Endodermal cell (in vitro differentiated cells): Measurements from ENCODE around the gene MYO15B. TPM values are rescaled to one million over a fixed set of nuclear protein-coding genes. Genes with fewer than 3 reads are reported as not detected.

ENCODE experiments used
- DNase-seq: peaks from one replicate; pipeline ENCODE4 v3.0.0-alpha.2; 2017
- H3K27ac ChIP-seq: 2 replicates; pipeline ENCODE4 v1.5.1; 2013; ENCODE audit warnings: mild to moderate bottlenecking, low read depth, low read length, moderate library complexity
- H3K27me3 ChIP-seq: 2 replicates; pipeline ENCODE4 v1.6.1; 2013; ENCODE audit warnings: mild to moderate bottlenecking, low read length, moderate library complexity; ENCODE audit not compliant: insufficient read depth, control insufficient read depth, poor library complexity, severe bottlenecking
- H3K36me3 ChIP-seq: 2 replicates; pipeline ENCODE4 v1.7.0; 2013; ENCODE audit warnings: mild to moderate bottlenecking, low read length, moderate library complexity; ENCODE audit not compliant: control insufficient read depth, insufficient read depth
- H3K4me1 ChIP-seq: one replicate; pipeline ENCODE4 v1.7.0; 2013; ENCODE audit warnings: low read length; ENCODE audit not compliant: control insufficient read depth, insufficient read depth
- H3K4me3 ChIP-seq: 2 replicates; pipeline ENCODE4 v1.5.1; 2013; ENCODE audit warnings: mild to moderate bottlenecking, low read length, moderate library complexity
- H3K9ac ChIP-seq: 2 replicates; pipeline ENCODE4 v1.6.1; 2013; ENCODE audit warnings: mild to moderate bottlenecking, low read length, moderate library complexity; ENCODE audit not compliant: poor library complexity, severe bottlenecking; ENCODE audit errors: extremely low read depth
- H3K9me3 ChIP-seq: 2 replicates; pipeline ENCODE4 v1.6.1; 2013; ENCODE audit warnings: mild to moderate bottlenecking, low read length, moderate library complexity; ENCODE audit not compliant: control insufficient read depth
- H3K27ac Mint-ChIP-seq: 2 replicates; pipeline ENCODE4 v1.8.0; 2020; ENCODE audit warnings: mixed read lengths
- H3K27me3 Mint-ChIP-seq: 2 replicates; pipeline ENCODE4 v1.8.0; 2021; ENCODE audit warnings: mild to moderate bottlenecking, mixed read lengths; ENCODE audit not compliant: insufficient read depth
- H3K36me3 Mint-ChIP-seq: 2 replicates; pipeline ENCODE4 v1.8.0; 2020; ENCODE audit warnings: low read depth, mixed read lengths
- H3K4me1 Mint-ChIP-seq: 2 replicates; pipeline ENCODE4 v1.8.0; 2020; ENCODE audit warnings: mixed read lengths
- H3K4me3 Mint-ChIP-seq: 2 replicates; pipeline ENCODE4 v1.8.0; 2020; ENCODE audit warnings: mild to moderate bottlenecking, moderate library complexity, mixed read lengths
- H3K9me3 Mint-ChIP-seq: 2 replicates; pipeline ENCODE4 v1.8.0; 2020; ENCODE audit warnings: mild to moderate bottlenecking, mixed read lengths
- WGBS, 2 experiments: methylation state at CpG; one replicate each; pipeline versions ENCODE4 v1.1.5 to v1.1.7; 2013; ENCODE audit warnings: missing lambda C conversion rate in 2 of 2, mixed read lengths in 1 of 2; ENCODE audit not compliant: insufficient coverage in 1 of 2, insufficient read length in 1 of 2; 5-methylcytosine and 5-hydroxymethylcytosine counted together
- total RNA-seq, 2 donors: library from RNA; stranded (reverse); fragmentation: NEBNext Ultra II Directional in 1 of 2; extraction: Animal tissue kit (Norgen Biotek cat#: 25700) in 1 of 2; gene quantifications; 2 replicates in 1 of 2; 3 replicates in 1 of 2; pipeline ENCODE4 v1.2.1, GENCODE V29; 2021
- TF ChIP-seq, protein P1 (sequence below): fragments of 200-600 bp; sonication (generic); conservative IDR thresholded peaks from 2 replicates; pipeline ENCODE4 v1.5.0; 2021; ENCODE audit warnings: antibody characterized with exemption, mild to moderate bottlenecking

MYO15B gene
- total RNA-seq, 2 donors from 2014 or later, result 89.0 to 123 TPM

DNA sequence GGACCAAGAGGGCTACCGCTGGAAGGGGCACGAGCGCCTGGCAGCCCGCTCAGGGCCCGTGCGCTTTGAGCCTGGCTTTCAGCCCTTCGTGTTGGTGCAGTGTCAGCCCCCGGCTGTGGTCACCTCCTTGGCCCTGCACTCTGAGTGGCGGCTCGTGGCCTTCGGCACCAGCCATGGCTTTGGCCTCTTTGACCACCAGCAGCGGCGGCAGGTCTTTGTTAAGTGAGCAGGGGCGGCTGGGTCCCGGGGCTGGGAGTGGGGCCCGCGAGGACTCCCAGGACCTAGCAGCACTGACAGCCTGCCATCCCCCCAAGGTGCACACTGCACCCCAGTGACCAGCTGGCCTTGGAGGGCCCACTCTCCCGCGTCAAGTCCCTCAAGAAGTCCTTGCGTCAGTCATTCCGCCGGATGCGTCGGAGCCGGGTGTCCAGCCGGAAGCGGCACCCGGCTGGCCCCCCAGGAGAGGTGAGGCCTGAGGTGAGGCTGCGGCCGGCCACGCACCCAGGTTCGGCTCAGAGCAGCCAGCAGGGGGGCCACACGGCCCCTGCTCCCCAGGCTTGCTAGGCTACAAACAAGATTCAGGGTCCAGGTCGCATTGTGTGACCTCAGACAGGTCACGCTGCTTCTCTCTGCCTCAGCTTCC lies 17.4 kb upstream of the MYO15B start:
- H3K27ac ChIP-seq, result no peak overlapping the region
- no peaks in the 10 kb centered on the region for H3K36me3 ChIP-seq
- no peak overlapping the region for H3K9ac ChIP-seq
- Mint-ChIP-seq H3K27ac (no peak overlapping the region), H3K36me3 (peaks cover 29% of the 10 kb centered on the region), H3K4me3 (no peak overlapping the region), H3K9me3 (no peaks in the 10 kb centered on the region), H3K27me3 (no peaks in the 10 kb centered on the region), H3K4me1 (no peaks in the 10 kb centered on the region)
- peak; percentile 51 for DNase-seq
- no peak overlapping the region for H3K4me3 ChIP-seq
- no peaks in the 10 kb centered on the region for H3K4me1 ChIP-seq
- TF ChIP-seq, protein P1, sequence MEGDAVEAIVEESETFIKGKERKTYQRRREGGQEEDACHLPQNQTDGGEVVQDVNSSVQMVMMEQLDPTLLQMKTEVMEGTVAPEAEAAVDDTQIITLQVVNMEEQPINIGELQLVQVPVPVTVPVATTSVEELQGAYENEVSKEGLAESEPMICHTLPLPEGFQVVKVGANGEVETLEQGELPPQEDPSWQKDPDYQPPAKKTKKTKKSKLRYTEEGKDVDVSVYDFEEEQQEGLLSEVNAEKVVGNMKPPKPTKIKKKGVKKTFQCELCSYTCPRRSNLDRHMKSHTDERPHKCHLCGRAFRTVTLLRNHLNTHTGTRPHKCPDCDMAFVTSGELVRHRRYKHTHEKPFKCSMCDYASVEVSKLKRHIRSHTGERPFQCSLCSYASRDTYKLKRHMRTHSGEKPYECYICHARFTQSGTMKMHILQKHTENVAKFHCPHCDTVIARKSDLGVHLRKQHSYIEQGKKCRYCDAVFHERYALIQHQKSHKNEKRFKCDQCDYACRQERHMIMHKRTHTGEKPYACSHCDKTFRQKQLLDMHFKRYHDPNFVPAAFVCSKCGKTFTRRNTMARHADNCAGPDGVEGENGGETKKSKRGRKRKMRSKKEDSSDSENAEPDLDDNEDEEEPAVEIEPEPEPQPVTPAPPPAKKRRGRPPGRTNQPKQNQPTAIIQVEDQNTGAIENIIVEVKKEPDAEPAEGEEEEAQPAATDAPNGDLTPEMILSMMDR, result no peak
- 93 to 96% methylated on average over 26 to 35 of the region's 35 CpGs for WGBS, 2 experiments
- no peaks in the 10 kb centered on the region for H3K9me3 ChIP-seq
- H3K27me3 ChIP-seq, result no peaks in the 10 kb centered on the region

DNA sequence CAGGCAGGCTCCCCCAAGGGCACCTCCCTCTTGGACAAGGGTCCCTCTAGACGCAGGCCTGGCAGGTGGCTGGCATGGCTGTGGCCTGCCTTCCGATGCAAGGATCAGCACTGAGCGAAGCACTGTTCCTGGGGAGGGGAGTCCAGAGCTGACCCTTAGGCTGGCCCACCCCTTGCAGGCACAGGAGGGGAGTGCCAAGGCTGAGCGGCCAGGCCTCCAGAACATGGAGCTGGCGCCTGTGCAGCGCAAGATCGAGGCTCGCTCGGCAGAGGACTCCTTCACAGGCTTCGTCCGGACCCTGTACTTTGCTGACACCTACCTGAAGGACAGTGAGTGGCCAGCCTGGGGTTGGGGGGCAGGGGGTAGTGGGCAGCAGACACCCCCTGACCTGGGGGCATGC lies 16.8 kb upstream of the MYO15B start:
- no peaks in the 10 kb centered on the region for H3K27me3 Mint-ChIP-seq
- H3K9ac ChIP-seq, result no peak overlapping the region
- peaks cover 29% of the 10 kb centered on the region for H3K36me3 Mint-ChIP-seq
- no peaks in the 10 kb centered on the region for H3K36me3 ChIP-seq
- TF ChIP-seq, protein P1, result no peak
- WGBS, 2 experiments, result 94 to 96% methylated on average over 2 to 11 of the region's 11 CpGs
- no peaks in the 10 kb centered on the region for H3K27me3 ChIP-seq
- H3K9me3 Mint-ChIP-seq, result no peaks in the 10 kb centered on the region
- H3K4me1 ChIP-seq, result no peaks in the 10 kb centered on the region
- DNase-seq, result no peak
- no peak overlapping the region for H3K4me3 Mint-ChIP-seq
- H3K27ac Mint-ChIP-seq, result no peak overlapping the region
- no peaks in the 10 kb centered on the region for H3K9me3 ChIP-seq
- H3K27ac ChIP-seq, result no peak overlapping the region
- no peaks in the 10 kb centered on the region for H3K4me1 Mint-ChIP-seq
- no peak overlapping the region for H3K4me3 ChIP-seq

DNA sequence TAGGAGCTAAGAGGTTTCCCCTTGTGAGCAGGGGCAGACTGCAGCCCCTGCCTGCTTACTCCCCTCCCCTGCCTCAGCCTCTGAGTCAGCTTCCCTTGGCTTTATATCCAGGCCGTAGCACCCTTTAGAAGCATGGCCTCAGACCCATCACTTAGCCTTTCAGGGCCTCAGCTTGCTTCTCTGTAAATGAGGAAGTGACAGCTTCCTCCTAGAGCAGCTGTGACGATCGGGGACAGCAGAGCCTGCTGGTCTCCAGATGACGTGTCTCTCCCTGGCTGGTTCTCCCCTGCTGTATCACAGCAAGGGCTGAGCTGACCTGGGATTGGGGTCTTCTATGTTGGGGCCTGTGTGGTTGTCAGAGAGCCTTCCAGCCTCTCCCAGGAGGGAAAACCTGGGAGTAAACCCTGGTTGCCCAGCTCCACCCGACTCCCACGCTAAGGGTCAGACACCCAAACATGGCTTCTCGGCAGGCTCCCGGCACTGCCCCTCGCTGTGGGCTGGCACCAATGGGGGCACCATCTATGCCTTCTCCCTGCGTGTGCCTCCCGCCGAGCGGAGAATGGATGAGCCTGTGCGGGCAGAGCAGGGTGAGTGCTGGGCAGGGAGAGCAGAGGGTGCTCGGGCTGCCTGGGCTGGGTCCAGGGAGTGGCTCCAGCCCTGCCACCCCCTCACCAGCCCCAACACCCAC lies 16.3 kb upstream of the MYO15B start:
- H3K9ac ChIP-seq, result no peak overlapping the region
- H3K4me1 Mint-ChIP-seq, result no peaks in the 10 kb centered on the region
- H3K4me1 ChIP-seq, result no peaks in the 10 kb centered on the region
- WGBS, 2 experiments, result 90 to 97% methylated on average over 2 to 15 of the region's 15 CpGs
- H3K27ac Mint-ChIP-seq, result no peak overlapping the region
- no peak overlapping the region for H3K4me3 ChIP-seq
- no peak overlapping the region for H3K4me3 Mint-ChIP-seq
- TF ChIP-seq, protein P1, result no peak
- no peaks in the 10 kb centered on the region for H3K36me3 ChIP-seq
- peaks cover 28% of the 10 kb centered on the region for H3K36me3 Mint-ChIP-seq
- peak; percentile 43 for DNase-seq
- H3K9me3 ChIP-seq, result no peaks in the 10 kb centered on the region
- no peaks in the 10 kb centered on the region for H3K27me3 Mint-ChIP-seq
- H3K27ac ChIP-seq, result no peak overlapping the region
- no peaks in the 10 kb centered on the region for H3K9me3 Mint-ChIP-seq
- no peaks in the 10 kb centered on the region for H3K27me3 ChIP-seq
